C4-2B (cell line): Measurements from ENCODE around the gene SCRG1.

Experiments
- H3K27ac ChIP-seq: fragments of 450-650 bp; 2 replicates; pipeline ENCODE4 v1.5.1; 2017
- ZFX ChIP-seq: fragments of 450-650 bp; IDR thresholded peaks from 2 replicates; pipeline ENCODE4 v1.6.1; 2017
- TF ChIP-seq, protein P1 (sequence below): fragments of 450-650 bp; conservative IDR thresholded peaks from 2 replicates; pipeline ENCODE4 v1.5.1; 2017; ENCODE audit warnings: mild to moderate bottlenecking

The SCRG1 gene

DNA sequence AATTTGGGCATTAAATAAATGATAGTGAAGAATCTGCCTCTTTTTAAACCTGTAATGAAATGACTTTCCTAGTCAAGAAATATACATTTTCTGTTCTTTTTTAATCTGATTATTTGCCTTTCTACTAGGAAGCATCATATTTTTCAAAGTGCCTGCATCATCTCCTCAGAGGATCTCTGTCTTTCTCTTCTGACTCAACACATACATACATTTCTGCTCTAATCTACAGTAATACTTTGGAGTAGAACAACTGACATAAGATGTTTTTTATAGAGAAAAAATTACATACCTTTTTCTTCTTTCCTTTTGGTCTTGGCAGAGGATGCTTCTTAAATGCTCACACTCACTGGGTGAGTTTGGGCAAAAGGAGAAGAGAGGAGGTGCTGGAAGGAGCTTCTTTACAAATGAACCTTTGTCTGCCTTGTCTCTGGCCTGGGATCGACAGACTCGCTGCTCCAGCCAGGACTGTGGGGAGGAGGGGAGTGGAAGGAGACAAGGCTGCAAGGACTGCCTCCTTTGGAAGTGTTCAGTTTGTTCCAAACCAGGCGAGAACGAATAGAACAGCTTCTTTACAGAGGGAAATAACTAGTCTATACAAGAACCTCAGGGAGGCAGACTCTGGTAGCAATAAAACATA, at the start of gene SCRG1:
SCRG1 (minus strand) TSS at position 338 of the 637 bp plus-strand sequence. CDS start 7,702 bp downstream, outside the sequence.
- TF ChIP-seq, protein P1, sequence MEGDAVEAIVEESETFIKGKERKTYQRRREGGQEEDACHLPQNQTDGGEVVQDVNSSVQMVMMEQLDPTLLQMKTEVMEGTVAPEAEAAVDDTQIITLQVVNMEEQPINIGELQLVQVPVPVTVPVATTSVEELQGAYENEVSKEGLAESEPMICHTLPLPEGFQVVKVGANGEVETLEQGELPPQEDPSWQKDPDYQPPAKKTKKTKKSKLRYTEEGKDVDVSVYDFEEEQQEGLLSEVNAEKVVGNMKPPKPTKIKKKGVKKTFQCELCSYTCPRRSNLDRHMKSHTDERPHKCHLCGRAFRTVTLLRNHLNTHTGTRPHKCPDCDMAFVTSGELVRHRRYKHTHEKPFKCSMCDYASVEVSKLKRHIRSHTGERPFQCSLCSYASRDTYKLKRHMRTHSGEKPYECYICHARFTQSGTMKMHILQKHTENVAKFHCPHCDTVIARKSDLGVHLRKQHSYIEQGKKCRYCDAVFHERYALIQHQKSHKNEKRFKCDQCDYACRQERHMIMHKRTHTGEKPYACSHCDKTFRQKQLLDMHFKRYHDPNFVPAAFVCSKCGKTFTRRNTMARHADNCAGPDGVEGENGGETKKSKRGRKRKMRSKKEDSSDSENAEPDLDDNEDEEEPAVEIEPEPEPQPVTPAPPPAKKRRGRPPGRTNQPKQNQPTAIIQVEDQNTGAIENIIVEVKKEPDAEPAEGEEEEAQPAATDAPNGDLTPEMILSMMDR: no peak
- TF ChIP-seq ZFX: no peak
- no peak within 1 kb of the TSS for H3K27ac ChIP-seq

DNA sequence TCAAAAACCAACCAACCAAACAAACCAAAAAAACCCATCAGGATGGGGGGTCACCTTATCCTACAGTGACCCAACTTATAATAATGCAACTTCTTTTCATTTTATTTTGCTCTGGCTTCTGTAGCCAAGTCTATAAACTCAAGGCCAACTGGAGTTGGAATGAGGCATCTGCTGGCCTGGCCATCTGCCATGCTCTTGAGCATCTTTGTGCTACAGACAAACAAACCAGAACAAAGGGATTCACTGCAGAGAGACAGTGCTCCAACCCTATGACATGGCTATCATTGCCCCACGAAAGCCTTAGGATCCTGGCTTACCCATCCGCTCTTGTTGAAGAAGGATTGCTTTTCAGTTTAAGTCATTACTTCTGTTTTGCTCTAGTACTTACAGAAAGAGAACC, 49.2 kb upstream of the SCRG1 start:
- no peak overlapping the region for H3K27ac ChIP-seq
- TF ChIP-seq, protein P1: no peak
- no peak for TF ChIP-seq ZFX

DNA sequence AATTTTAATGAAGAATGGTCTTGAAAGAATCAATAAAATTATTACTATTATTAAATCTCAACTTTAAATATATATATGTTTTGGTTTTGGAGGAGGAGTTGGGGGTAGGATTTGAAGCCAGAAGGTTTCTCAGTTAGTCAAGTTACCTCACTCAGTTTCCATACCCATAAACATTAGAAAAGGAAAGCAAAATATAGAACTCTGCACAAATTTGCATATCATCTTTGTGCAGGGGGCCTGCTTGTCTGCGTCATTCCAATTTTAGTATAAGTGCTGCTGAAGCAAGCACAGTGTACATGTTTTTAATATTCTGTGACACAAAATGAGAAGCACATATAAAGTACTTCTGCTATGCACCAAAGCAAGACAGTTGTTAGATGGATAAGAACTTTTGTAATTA, 47.5 kb upstream of the SCRG1 start:
- no peak overlapping the region for H3K27ac ChIP-seq
- TF ChIP-seq, protein P1: no peak
- no peak for TF ChIP-seq ZFX

DNA sequence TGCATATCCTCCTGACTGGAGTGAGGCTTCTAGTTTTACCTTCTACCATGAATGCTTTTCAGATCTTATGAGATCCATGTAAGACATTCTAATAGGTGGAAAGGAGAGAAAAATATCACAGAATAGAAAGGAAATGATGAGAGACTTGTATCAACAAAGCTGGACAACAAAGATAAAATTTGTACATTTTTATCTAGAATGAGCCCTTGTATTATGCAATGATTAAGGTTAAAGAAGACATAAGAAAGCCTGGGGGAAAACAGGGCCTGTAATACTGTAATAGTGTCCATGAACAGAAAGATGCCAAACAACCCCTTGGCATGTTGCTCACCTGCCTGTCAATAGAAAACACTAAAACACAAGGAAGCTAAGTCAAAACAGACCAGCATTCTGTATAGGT, 44.2 kb upstream of the SCRG1 start:
- H3K27ac ChIP-seq: no peak overlapping the region
- TF ChIP-seq ZFX: no peak
- TF ChIP-seq, protein P1: no peak

DNA sequence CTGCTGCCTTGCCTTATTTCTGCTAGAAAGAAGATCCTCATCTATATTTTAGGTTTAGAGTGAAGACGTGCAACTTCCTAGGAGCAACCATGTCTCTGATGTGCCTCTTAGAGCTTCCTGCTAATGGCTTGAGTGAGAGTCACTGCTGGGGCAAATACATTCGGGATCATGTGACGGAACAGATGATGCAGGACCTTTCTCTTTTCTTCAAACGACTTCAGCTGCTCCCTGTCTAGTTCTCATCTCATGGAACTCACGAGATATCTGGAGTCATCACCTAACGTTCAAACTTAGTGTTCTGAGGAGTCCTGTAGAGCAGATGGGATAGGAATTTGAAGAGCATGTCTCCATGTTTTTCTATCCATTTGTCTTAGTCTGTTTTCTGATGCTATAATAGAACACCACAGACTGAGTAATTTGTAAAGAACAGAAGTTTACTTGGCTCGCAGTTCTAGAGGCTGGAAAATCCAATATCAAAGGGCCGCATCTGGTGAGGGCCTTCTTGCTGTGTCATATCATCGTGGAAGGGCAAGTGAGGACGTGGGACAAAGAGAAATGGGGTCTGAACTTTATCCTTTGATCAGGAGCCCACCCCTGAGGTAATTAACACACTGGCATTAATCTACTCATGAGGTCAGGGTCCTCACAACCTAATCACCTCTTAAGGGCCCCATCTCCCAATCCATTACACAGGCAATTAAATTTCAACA, 43.5 kb upstream of the SCRG1 start:
- TF ChIP-seq, protein P1: no peak
- no peak overlapping the region for H3K27ac ChIP-seq

DNA sequence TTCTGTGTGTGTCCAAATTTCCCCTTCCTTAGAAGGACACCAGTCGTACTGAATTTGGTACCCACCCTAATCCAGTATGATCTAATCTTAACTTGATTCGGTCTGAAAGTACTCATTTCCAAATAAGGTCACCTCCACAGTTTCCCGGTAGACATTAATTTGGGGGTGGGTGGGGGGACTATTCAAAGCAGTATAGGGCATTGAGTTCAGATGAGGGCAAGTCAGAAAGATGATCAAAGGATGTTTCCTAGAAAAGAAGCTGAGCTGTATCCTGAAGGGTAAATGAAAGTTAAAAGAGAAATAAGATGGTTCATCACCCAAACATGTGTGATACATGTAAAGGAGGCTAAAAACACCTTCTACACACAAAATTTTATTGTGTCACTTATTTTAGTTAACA, 42.0 kb upstream of the SCRG1 start:
- H3K27ac ChIP-seq: no peak overlapping the region
- TF ChIP-seq ZFX: no peak
- TF ChIP-seq, protein P1: no peak

DNA sequence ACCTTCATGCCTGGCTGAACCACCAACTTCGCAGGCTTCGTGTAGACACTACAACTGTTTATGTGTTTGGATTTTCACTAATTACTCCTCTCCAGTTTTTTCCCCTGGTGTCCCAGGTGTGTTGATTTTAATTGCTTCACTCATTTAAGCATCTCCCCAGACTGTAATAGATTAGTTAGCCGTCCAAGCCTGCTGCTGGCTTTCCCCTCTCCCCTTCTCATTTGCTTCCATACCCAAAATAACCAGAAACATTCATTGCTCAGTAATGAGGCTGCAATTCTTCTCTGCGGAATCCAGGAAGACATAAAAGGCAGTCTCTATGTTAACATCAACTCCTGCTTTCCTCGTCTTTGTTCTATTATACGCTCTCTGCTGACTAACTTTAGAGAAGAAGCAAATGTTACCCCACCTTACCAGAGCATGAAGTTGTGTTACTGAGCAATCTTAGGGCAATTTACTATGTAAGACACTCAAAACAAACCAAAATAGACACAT, 37.9 kb upstream of the SCRG1 start:
- TF ChIP-seq, protein P1: no peak
- no peak for TF ChIP-seq ZFX
- no peak overlapping the region for H3K27ac ChIP-seq
